Activated gamma-delta T cell treated with Interleukin-2 at 50 U/mL for 16 hours (primary cell): Measurements from ENCODE around the gene THSD7B.

Experiments
- DNase-seq: peaks from one replicate; pipeline ENCODE4 v3.0.0-alpha.2; 2020

Gene THSD7B

GRCh38 chr2:137167651-137168050, 402.3 kb downstream of the THSD7B start:
- DNase-seq = no peak

- no peak for DNase-seq
These were observed 403.2 kb downstream of the THSD7B start for GRCh38 chr2:137168552-137168951.

GRCh38 chr2:137172162-137172561, 406.8 kb downstream of the THSD7B start:
- no peak for DNase-seq

GRCh38 chr2:137173463-137173862, 408.1 kb downstream of the THSD7B start:
- no peak for DNase-seq

GRCh38 chr2:137175246-137175645, 409.9 kb downstream of the THSD7B start:
- DNase-seq = no peak

GRCh38 chr2:137178951-137179377, 413.6 kb downstream of the THSD7B start:
- no peak for DNase-seq

- DNase-seq = no peak
These were observed 414.2 kb downstream of the THSD7B start for GRCh38 chr2:137179542-137179941.

GRCh38 chr2:137180012-137180411, 414.7 kb downstream of the THSD7B start:
- DNase-seq = no peak

- DNase-seq = no peak
These were observed 416.0 kb downstream of the THSD7B start for GRCh38 chr2:137181370-137181769.

- no peak for DNase-seq
These were observed 416.7 kb downstream of the THSD7B start for GRCh38 chr2:137182071-137182470.

- DNase-seq = no peak
These were observed 418.0 kb downstream of the THSD7B start for GRCh38 chr2:137183206-137183898.

GRCh38 chr2:137185378-137186078, 420.2 kb downstream of the THSD7B start:
- DNase-seq = no peak

GRCh38 chr2:137187216-137187615, 421.9 kb downstream of the THSD7B start:
- DNase-seq = no peak

- DNase-seq = no peak
These were observed 425.3 kb downstream of the THSD7B start for GRCh38 chr2:137190411-137191195.

- no peak for DNase-seq
These were observed 427.3 kb downstream of the THSD7B start for GRCh38 chr2:137192366-137193310.

GRCh38 chr2:137193401-137193800, 428.1 kb downstream of the THSD7B start:
- DNase-seq = no peak

GRCh38 chr2:137194111-137194510, 428.8 kb downstream of the THSD7B start:
- DNase-seq = no peak

GRCh38 chr2:137199751-137200150, 434.4 kb downstream of the THSD7B start:
- DNase-seq = no peak

GRCh38 chr2:137202318-137202717, 437.0 kb downstream of the THSD7B start:
- no peak for DNase-seq

- no peak for DNase-seq
These were observed 440.0 kb downstream of the THSD7B start for GRCh38 chr2:137205324-137205723.

GRCh38 chr2:137206069-137206468, 440.7 kb downstream of the THSD7B start:
- DNase-seq = no peak

GRCh38 chr2:137207030-137207429, 441.7 kb downstream of the THSD7B start:
- DNase-seq = no peak
